Mesendoderm (in vitro differentiated cells): Measurements from ENCODE around the gene MAP1A.

Experiments used
- DNase-seq: peaks from one replicate; pipeline ENCODE4 v3.0.0; 2013
- H2AK5ac ChIP-seq: 2 replicates; pipeline ENCODE4 v1.6.1; 2013; ENCODE audit warnings: low read length, inconsistent platforms
- H2BK120ac ChIP-seq: 2 replicates; pipeline ENCODE4 v1.6.1; 2013; ENCODE audit warnings: low read depth, mild to moderate bottlenecking, low read length, moderate library complexity, mixed read lengths
- H2BK15ac ChIP-seq: replicated peaks from 2 replicates; pipeline ENCODE4 v1.6.1; 2013; ENCODE audit warnings: low read depth, mild to moderate bottlenecking, moderate library complexity
- H2BK5ac ChIP-seq: 2 replicates; pipeline ENCODE4 v1.6.1; 2013; ENCODE audit warnings: low read length, inconsistent platforms
- H3K18ac ChIP-seq: 2 replicates; pipeline ENCODE4 v1.6.1; 2013; ENCODE audit warnings: mild to moderate bottlenecking, low read length, mixed read lengths
- H3K23ac ChIP-seq: one replicate; pipeline ENCODE4 v1.6.1; 2013; ENCODE audit warnings: low read length
- H3K27ac ChIP-seq: 2 replicates; pipeline ENCODE4 v1.5.1; 2013; ENCODE audit warnings: low read depth, mild to moderate bottlenecking, inconsistent platforms, low read length, moderate library complexity
- H3K27me3 ChIP-seq: 2 replicates; pipeline ENCODE4 v1.6.1; 2013; ENCODE audit warnings: low read length, control low read depth, mild to moderate bottlenecking, inconsistent platforms; ENCODE audit not compliant: insufficient read depth, poor library complexity
- H3K36me3 ChIP-seq: 2 replicates; pipeline ENCODE4 v1.6.1; 2013; ENCODE audit warnings: low read length, inconsistent platforms; ENCODE audit not compliant: control insufficient read depth, insufficient read depth
- H3K4ac ChIP-seq: one replicate; pipeline ENCODE4 v1.6.1; 2013; ENCODE audit warnings: low read depth, mild to moderate bottlenecking, low read length, moderate library complexity
- H3K4me1 ChIP-seq: 2 replicates; pipeline ENCODE4 v1.6.1; 2013; ENCODE audit warnings: low read depth, low read length, inconsistent platforms; ENCODE audit not compliant: control insufficient read depth
- H3K4me2 ChIP-seq: 2 replicates; pipeline ENCODE4 v1.6.1; 2013; ENCODE audit warnings: low read length
- H3K4me3 ChIP-seq: 2 replicates; pipeline ENCODE4 v1.5.1; 2013; ENCODE audit warnings: mild to moderate bottlenecking, low read length
- H3K56ac ChIP-seq: one replicate; pipeline ENCODE4 v1.6.1; 2013; ENCODE audit warnings: low read length
- H3K79me1 ChIP-seq: 2 replicates; pipeline ENCODE4 v1.6.1; 2013; ENCODE audit warnings: low read length, inconsistent platforms
- H3K79me2 ChIP-seq: 2 replicates; pipeline ENCODE4 v1.6.1; 2013; ENCODE audit warnings: mild to moderate bottlenecking, low read length; ENCODE audit not compliant: control insufficient read depth, insufficient read depth
- H3K9ac ChIP-seq: 2 replicates; pipeline ENCODE4 v1.6.1; 2013; ENCODE audit warnings: low read length, inconsistent platforms
- H4K5ac ChIP-seq: one replicate; pipeline ENCODE4 v1.6.1; 2013; ENCODE audit warnings: low read length
- H4K8ac ChIP-seq: one replicate; pipeline ENCODE4 v1.6.1; 2013; ENCODE audit warnings: low read depth, mild to moderate bottlenecking, control low read depth, low read length, moderate library complexity
- WGBS: extraction: QIAGEN DNeasy Blood & Tissue Kit; methylation state at CpG from one replicate; pipeline ENCODE4 v1.1.7; 2013; ENCODE audit warnings: low lambda C conversion rate, missing lambda C conversion rate; ENCODE audit not compliant: insufficient coverage; ENCODE audit errors: extremely low coverage; 5-methylcytosine and 5-hydroxymethylcytosine counted together

The MAP1A gene

GRCh38 chr15:43513550-43513949, 3.9 kb upstream of the MAP1A start:
- Histone ChIP-seq H3K79me1 (no peaks in the 10 kb centered on the region), H4K5ac (no peak overlapping the region), H3K4ac (no peak overlapping the region), H3K23ac (no peak overlapping the region), H2BK15ac (no peak overlapping the region), H3K4me3 (no peak overlapping the region), H3K36me3 (no peaks in the 10 kb centered on the region), H3K27ac (no peak overlapping the region), H2BK5ac (no peak overlapping the region), H2BK120ac (no peak overlapping the region), H3K56ac (no peak overlapping the region), H2AK5ac (no peak overlapping the region), H3K79me2 (no peaks in the 10 kb centered on the region), H3K4me2 (no peak overlapping the region), H3K9ac (no peak overlapping the region), H4K8ac (no peak overlapping the region), H3K27me3 (no peaks in the 10 kb centered on the region), H3K18ac (no peak overlapping the region), H3K4me1 (peaks cover 18% of the 10 kb centered on the region)
- no peak for DNase-seq
- no CpG with 5 or more reads among the region's 1 CpG for WGBS

GRCh38 chr15:43514241-43515057, 3.0 kb upstream of the MAP1A start:
- Histone ChIP-seq H3K4me1 (peaks cover 18% of the 10 kb centered on the region), H3K4me3 (no peak overlapping the region), H2BK120ac (no peak overlapping the region)

GRCh38 chr15:43515741-43516140, 1.7 kb upstream of the MAP1A start:
- Histone ChIP-seq H4K8ac (no peak overlapping the region), H3K27ac (no peak overlapping the region), H3K18ac (no peak overlapping the region), H2AK5ac (no peak overlapping the region), H3K23ac (no peak overlapping the region), H3K79me1 (no peaks in the 10 kb centered on the region), H2BK15ac (no peak overlapping the region), H3K56ac (no peak overlapping the region), H3K27me3 (peaks cover 1% of the 10 kb centered on the region), H2BK5ac (no peak overlapping the region), H3K9ac (no peak overlapping the region), H4K5ac (no peak overlapping the region), H3K4me3 (no peak overlapping the region), H3K4me2 (no peak overlapping the region), H3K79me2 (no peaks in the 10 kb centered on the region), H3K4me1 (peaks cover 16% of the 10 kb centered on the region), H3K4ac (no peak overlapping the region), H2BK120ac (no peak overlapping the region), H3K36me3 (no peaks in the 10 kb centered on the region)
- no peak for DNase-seq
- WGBS = no CpG with 5 or more reads among the region's 2 CpGs

More at GRCh38 chr15:43514241-43515057, 3.0 kb upstream of the MAP1A start:
- Histone ChIP-seq H3K79me1 (no peaks in the 10 kb centered on the region), H2AK5ac (no peak overlapping the region), H3K23ac (no peak overlapping the region), H3K9ac (no peak overlapping the region), H4K8ac (no peak overlapping the region), H3K36me3 (no peaks in the 10 kb centered on the region), H3K27ac (no peak overlapping the region), H4K5ac (no peak overlapping the region), H3K4me2 (peak overlapping the region; percentile 37), H3K79me2 (no peaks in the 10 kb centered on the region), H3K56ac (peak overlapping the region; percentile 58), H3K27me3 (peaks cover 1% of the 10 kb centered on the region), H3K18ac (no peak overlapping the region), H2BK5ac (no peak overlapping the region), H2BK15ac (no peak overlapping the region), H3K4ac (no peak overlapping the region)
- DNase-seq = peak; percentile 76
- no CpG with 5 or more reads among the region's 4 CpGs for WGBS

- Histone ChIP-seq H3K4me1 (peaks cover 15% of the 10 kb centered on the region), H2BK120ac (no peak overlapping the region), H3K79me2 (no peaks in the 10 kb centered on the region), H3K36me3 (no peaks in the 10 kb centered on the region), H3K4ac (no peak overlapping the region), H3K79me1 (no peaks in the 10 kb centered on the region), H4K5ac (no peak overlapping the region), H2BK15ac (no peak overlapping the region), H3K56ac (peak overlapping the region; percentile 59), H3K18ac (no peak overlapping the region), H3K27ac (no peak overlapping the region), H3K27me3 (peaks cover 1% of the 10 kb centered on the region), H2AK5ac (no peak overlapping the region), H3K9ac (no peak overlapping the region), H3K23ac (peak overlapping the region; percentile 4), H4K8ac (no peak overlapping the region), H3K4me2 (no peak overlapping the region), H3K4me3 (no peak overlapping the region), H2BK5ac (no peak overlapping the region)
- no CpG with 5 or more reads among the region's 5 CpGs for WGBS
- peak; percentile 16 for DNase-seq
Measured at GRCh38 chr15:43516185-43516584, 1.2 kb upstream of the MAP1A start.

GRCh38 chr15:43516801-43517353, 531 bp upstream of the MAP1A start:
- no peak overlapping the region for H2BK5ac ChIP-seq
- DNase-seq = peak; percentile 68
- no peak overlapping the region for H2BK120ac ChIP-seq
- peaks cover 12% of the 10 kb centered on the region for H3K4me1 ChIP-seq
- H3K4me3 ChIP-seq = no peak overlapping the region
- no peak overlapping the region for H4K8ac ChIP-seq
- no CpG with 5 or more reads among the region's 4 CpGs for WGBS
- H2BK15ac ChIP-seq = no peak overlapping the region
- H3K9ac ChIP-seq = peak overlapping the region; percentile 18
- H3K79me1 ChIP-seq = no peaks in the 10 kb centered on the region
- H3K27ac ChIP-seq = no peak overlapping the region
- peak overlapping the region; percentile 6 for H3K18ac ChIP-seq
- no peak overlapping the region for H2AK5ac ChIP-seq
- peaks cover 1% of the 10 kb centered on the region for H3K27me3 ChIP-seq
- no peaks in the 10 kb centered on the region for H3K36me3 ChIP-seq
- no peaks in the 10 kb centered on the region for H3K79me2 ChIP-seq
- H3K4ac ChIP-seq = no peak overlapping the region
- H4K5ac ChIP-seq = no peak overlapping the region
- H3K56ac ChIP-seq = peak overlapping the region; percentile 71
- no peak overlapping the region for H3K23ac ChIP-seq
- peak overlapping the region; percentile 51 for H3K4me2 ChIP-seq
